ENCODE measurements around the gene SLC22A5.
A peak's percentile ranks its signal among the peaks of the same experiment; 100 is the strongest.
"Not testable (repeated sequence)": the region's sequence is repeated elsewhere in the genome, so short reads cannot be mapped to it uniquely, and the experiment has no call there.

Gene SLC22A5

DNA sequence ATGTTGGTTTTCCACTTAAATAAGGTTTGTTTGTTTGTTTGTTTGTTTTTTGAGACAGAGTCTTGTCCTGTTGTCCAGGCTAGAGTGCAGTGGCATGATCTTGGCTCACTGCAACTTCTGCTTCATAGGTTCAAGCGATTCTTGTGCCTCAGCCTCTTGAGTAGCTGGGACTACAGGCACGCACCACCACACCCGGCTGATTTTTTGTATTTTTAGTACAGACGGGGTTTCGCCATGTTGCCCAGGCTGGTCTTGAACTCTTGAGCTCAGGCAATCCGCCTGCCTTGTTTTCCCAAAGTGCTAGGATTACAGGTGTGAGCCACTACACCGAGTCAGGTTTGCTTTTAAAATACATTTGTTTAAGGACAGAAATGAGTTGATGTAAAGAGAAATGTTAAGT is 46.0 kb downstream of the SLC22A5 start:
- FAIRE-seq: not testable (repeated sequence)

DNA sequence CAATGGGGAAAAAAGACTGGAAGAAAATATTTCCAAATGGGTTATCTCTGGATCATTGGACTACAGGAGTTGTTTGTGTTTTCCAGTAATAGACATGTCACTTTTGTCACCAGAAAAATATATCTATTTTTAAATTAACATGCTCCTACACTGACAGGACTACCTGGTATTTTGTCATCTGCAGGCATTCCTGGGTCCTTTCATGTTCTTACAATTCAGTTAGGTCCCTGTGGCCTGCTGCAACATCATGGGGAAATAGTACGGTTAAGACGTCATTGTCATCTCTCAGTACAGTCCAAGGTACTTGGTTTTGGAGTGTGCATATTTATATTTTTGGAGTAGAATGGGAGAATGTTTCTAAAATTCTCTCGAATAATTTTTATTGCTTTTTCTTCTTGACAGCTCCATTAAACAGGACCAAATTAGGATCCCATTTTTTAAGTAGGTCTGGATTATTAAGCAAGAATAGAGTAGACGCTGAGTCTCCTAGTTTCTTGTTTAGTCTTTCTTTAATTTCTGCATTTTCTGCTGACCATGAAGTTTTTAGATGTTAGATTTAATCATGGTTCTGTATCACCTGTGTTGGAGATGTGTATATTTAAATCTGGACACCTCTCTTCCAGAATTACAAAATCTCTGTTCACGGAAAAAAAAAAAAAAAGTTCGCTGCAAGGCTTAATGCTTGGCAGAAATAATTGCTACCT is 46.9 kb downstream of the SLC22A5 start:
- FAIRE-seq: no peak

DNA sequence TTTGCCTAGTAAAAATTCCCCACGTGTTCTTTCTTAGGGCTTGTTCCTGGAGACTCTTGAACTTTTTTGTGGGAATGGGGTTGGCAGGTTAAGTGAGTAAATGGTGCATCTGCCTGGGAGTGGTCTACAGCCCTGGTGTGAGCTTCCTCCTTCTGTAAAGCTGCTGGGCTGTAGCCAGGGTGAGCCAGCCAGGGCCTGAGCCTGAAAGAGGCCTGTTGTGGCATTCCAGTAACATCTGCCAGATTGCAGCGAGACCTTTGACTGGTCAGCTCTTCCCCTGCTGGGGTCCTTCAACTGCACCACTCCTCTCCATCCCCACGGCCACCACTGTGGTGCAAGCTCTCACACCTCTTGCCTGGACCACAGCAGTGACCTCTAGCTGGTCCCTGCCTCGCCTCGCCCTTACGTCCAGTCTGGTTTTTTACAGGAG is 47.5 kb downstream of the SLC22A5 start:
- FAIRE-seq: no peak

DNA sequence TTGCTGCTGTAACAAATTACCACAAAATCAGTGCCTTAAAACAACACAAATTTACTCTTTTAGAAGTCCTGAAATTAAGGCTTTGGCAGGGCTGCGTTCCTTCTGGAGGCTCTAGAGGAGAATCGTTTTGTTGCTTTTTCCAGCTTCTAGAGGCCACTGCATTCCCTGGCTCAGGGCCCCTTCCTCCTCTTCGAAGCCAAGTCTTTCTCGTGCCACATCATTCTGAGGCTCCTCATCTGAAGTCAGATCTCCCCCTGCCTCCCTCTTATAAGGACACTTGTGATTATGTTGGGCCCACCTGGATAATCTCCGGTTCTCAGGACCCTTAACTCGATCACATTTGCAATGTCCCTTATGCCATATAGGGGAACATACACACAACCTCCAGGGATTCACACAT is 48.0 kb downstream of the SLC22A5 start:
- no peak for FAIRE-seq

DNA sequence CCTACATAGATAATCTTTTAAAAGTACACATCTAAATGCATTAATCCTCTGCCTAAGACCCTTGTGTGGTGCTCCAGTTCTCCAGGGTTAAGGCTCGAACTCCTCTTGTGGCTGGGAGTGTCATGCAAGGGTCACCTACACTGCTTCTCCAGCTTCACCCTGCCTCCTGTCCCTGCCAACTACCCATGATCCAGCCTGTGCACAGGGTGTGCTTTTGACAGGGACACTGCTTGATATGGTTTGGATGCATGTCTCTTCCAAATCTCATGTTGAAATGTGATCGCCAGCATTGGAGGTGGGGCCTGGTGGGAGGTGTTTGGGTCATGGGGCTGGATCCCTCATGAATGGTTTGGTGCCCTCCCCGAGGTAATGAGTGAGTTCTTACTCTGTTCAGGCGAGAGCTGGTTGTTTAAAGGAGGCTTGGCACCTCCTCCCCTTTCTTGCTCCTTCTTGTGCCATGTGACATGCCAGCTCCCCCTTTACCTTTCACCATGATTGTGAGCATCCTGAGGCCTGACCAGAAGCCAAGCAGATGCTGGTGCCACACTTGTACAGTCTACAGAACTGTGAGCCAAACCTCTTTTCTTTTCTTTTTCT is 48.5 kb downstream of the SLC22A5 start:
- no peak for FAIRE-seq

DNA sequence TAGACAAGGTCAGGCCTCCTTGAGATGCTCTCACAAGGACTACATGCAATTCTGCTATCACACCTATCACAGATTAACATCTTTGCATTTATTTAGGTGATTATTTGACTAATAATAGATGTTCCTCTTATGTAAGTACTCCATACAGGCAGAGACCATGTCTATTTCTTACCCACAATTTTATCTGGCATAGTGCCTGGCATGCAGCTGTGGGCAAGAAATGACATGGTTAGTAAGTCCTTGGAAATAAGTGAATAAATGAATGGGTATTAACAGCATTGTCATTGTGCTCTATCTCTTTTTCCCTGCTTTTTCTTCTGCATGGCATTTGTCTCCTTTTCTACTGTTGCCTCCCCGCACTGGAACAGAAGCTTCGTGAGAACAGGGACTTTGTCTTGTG is 49.4 kb downstream of the SLC22A5 start:
- FAIRE-seq: no peak

DNA sequence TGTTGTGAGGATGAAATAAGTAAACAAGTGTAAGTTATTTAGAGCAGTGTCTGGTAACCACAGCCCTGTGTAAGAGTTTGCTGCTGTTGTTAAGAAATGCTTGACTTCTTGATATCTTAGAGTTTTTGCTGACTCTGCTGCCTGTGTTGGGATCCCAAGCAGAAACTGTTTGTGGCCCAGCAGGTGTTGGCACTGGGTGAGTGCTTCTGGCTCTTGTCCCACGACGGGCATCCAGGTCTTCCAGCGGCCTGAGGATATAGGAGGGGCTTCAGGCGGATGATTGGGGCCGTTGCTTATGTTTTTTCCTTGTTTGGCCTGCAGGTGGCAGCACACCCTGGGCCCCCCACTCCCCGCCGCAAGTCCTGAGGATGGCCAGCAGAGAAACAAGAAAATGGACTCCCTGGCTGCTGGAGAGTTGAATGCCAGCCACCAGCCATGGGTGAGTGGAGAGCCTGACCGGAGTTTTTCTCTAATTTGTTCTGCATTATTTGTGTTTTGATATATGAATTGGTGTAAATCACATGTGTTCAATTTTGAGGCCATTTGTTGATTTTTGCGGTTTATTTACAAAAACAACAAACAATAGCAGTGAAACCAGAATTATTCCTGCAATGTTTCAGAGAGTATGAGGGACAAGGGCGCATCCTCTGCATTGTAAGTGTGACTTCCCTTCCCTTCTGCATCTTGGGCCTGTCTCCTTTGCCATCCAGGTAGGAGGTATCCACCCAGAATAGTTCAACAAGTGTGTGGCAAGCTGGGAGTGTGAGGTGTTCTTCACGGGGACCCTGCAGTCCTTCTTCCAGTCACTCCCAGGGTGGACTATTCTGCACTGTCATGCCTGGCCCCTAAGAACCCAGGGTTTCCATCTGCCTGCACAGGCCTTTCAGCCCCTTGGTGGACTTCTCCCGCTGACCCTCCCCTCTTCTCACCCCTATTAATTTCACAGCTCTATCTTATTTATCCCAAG is 50.3 kb downstream of the SLC22A5 start:
- peak; percentile 27 for FAIRE-seq

DNA sequence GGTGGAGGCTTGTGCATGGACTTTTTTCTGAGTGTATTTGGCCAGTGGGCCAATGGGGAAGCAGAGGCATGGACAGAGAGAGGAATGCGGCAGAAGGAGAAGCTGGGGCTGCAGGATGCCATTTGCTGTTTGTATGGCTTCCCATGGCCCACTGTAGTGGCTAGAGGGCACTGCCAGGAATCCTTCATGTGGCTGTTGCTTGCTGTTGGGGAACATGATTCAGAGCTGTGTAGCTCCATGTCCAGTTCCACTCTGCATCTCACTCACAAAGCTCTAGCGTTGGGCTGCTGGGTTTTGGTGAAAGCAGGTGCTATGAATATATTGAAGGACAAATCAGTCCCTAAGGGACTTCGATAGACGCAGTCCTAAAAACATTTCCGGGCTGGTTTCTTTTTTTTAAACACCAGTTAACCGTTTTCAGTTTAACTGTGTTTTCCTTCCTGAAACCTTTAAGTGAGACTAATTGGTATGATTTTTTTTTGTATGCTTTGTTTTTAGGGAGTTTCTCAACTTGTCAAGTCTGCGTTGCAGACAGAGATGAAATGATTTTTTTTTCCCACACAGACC is 51.3 kb downstream of the SLC22A5 start:
- no peak for FAIRE-seq

DNA sequence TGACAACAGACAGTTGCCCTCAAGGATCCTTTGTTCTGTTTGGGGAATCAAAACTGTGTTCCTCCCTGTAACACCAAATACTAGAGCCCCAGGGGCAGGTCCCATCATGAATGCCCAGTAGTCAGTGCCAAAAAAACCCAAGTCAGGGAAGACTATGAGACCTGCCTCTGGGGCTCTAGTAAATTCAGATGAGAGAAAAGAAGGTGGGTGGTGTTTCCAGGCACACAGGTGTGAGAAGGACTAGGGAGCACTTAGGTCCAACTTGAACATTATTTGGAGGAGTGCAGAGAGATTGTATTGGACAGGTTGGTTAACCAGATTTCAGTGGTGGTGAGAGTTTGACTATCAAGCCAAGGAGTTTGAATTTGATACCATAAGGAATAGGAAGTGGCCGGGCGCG is 52.0 kb downstream of the SLC22A5 start:
- FAIRE-seq: no peak

DNA sequence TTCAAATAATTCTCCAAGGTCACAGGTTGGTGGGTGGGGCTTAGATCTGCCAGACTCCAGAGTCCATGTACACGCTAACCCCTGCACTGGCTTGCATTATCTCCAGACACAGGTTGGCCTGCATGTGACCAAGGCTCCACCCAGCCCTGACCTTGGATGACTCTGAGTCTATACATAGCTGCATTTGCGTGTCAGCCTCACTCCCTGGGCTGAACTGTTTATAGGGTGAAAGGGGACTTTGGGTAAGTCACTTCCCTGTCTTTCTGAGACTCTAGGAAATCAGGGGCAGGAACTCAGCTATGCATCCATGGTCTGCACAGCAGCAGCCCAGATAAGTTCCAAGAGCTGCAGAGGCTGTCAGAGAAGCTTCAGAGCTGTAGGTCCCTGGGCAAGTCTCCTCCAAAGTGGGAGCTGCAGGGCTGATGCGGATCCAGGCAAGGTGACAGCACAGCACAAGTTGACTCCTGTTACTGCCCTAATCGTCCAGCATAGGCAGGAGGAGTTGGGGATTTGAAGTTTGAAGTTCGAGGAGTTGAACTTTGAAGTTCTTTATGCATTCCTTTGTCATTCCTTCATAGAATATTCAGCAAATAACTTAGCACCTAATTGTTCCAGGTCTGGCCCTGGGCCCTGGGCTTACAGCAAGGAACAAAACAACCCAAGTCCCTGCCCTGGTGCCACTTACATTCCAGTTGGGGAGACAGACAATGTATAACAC is 53.4 kb downstream of the SLC22A5 start:
- no peak for FAIRE-seq

DNA sequence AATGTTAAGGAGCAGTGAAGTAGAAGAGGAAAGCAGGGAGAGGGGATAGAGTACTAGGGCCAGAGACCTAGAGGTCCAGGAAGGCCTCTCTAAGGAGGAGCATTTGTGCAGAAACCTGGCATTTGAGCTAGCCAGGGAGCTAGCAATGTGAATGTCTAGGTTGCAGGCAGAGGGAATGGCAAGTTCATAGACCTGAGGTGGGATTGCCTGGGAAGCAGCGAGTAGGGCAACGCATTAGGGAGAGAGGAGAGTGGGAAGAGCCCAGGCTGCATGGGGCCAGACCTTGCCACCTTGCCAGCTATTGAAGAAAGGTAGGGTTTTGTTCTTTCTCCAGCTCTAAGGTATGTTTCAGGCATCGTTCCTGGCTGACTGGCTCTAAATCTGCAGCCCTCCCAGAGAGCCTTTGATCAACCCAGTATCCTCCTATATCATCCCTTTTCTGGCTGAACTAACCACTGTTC is 54.0 kb downstream of the SLC22A5 start:
- FAIRE-seq: no peak

DNA sequence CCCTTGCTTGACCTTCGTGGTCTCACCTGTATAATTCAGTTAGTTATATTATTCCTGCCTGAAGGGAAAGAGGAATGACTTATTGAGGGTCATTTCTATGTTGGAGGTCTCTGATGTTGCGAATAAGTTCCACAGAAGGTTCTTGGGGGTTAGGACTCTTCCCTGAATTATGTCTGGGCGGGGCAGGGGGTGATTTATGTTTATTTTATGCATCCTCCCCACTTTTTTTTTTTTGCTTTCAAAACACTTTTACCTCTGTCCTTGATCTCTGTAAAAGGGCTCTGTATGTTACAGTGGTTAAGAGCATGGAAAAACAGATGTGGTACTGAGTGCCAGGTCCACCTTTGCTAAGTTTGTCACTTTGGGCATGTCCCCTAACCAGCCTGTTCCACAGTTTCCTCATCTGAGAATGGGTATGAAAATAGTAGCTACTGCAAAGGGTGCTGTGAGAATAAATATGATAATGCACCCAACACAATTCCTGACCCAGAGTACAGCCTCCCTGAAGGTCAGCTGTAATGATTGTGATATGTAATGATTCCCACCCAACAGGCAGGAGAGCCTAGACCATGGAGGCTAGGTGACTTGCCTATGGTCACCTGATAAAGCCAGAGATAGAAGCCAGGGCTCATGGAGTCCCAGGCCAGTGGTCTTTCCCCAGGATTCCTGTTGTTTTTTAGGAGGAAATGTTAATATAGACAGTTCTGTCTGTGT is 54.8 kb downstream of the SLC22A5 start:
- no peak for FAIRE-seq

DNA sequence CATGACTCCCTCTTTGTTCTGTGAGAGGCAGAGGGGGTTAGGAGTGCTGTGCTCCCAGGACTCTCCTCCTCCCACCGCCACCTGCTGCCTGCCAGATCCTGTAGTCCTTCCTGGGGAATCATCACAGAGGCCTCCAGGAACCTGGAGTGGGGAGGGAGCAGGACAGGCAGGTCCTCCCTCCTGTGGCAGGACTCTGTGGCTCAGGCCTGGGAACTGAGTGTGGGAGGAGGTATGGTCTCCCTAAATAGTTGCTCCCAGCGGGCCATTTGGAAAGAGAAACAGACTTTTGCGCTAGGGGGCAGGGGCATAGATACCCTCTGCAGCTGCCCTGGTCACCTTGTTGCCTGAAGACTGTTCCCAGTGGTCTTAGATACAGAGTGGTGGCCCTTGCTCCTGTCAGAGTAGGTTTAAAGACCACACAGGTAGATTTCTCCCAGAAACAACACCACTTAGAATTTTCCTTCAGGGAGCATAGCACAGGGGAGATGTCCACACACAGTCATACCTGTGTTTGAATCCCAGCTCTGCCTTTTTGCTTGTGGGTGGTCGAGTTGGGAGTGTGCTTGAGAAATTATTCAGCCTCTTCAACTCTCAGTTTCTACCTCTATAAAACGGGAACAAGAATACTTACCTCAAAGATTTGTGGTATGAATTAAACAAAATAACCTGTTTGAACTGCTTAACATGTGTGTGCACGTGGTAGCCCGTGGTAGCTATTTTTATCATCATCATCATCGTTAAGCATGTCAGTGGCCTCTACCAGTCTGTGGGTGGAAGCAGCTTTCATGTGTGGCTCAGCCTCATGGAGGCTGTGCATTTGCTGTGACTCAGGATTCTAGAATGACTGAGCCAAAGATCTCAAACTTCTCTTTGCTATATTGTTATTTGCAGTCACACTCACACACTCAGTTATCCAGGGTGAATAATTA is 55.8 kb downstream of the SLC22A5 start:
- FAIRE-seq: no peak

DNA sequence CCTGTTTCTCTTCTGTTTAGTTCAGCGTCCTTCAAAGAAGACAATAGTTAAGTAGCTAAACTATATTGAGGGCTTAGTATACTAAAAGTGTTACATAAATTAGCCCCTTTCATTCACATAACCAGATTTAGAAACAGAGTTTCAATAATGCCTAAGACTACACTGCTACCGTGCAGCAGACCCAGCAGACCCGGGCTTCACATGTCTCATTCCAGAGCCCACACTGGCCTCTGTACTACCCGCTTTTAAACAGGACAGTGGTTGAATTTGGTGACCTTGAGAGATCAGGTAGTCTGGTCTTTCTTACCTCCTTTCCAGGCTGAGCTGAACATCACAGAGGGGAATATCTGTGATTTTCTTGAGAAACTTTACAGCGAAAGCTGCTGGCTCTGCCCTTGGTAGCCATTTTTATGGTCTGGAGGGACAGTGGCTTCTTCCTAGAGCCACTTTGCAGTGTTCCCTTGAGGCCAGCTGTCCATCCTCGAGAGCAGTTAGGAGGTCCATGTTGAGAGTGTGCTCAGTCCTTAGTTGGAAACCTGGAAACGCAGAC is 56.5 kb downstream of the SLC22A5 start:
- no peak for FAIRE-seq

DNA sequence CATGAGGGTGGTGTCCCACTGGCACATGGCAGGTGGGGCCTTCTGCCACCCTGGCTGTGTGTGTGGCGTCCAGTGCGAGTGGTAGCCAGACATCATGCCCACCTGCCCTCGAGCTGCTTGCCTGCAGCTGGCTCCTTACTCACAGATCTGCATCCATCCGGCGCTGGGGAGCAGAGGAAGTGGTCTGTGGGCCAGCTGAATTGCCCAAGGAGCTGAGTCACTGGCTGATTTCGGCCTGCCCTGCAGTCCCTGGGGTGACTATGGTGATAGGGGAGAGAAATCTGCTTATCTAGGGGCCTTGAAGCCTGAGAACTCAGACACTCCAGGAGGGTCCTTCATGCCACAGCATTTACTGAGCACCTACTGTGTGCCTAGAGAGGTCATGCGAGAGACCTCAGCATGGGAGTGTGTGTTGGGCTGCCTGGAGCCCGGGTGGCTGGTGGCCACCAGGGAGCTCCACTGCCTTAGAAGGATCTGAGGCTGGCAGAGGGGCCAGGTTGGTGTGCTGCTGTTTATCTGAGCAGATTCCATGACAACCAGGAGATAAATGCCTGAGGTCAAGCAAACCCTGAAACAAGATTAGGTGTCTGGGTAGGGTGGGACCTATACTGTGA is 57.1 kb downstream of the SLC22A5 start:
- no peak for FAIRE-seq

DNA sequence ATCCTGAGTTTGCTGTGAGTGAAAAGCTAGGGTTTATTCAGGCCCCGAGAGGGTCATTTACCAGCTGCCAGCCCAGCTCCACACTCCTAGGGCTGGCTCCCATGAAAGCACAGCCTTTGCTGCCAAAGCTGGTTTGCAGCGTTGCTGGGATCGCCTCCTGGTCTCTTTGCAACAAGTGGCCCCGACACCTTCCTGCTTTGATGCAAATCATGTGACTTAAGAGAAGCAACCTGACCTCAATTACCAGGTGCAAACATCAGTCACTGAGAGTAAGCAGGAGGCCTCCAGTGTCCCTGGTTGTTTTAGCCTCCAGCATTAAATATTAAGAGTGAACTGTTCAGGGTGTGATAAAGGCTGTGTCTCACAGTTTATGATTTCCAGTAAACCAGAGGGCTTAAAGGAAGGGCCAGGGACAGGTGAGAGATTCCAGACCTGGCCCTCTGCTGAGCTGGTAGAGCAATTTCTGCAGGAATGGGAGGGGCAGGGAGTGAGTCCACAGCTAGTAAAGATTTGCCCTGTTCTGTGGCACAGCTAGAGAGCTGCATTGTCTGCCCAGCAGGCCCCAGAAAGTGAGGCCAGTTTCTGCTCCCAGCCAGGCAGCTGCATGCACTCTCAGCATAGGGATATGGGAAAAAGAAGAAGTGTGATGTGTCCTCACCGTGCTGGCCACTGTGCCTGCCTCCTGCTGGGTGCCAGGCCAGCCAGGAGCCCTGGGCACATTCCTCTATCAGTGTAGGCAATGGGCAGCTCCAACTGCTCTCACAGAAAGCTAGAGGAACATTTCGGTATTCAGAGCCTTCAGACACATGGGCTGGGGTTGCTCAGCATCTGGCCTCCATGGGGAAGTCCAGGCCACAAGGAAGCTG is 58.0 kb downstream of the SLC22A5 start:
- FAIRE-seq: no peak

DNA sequence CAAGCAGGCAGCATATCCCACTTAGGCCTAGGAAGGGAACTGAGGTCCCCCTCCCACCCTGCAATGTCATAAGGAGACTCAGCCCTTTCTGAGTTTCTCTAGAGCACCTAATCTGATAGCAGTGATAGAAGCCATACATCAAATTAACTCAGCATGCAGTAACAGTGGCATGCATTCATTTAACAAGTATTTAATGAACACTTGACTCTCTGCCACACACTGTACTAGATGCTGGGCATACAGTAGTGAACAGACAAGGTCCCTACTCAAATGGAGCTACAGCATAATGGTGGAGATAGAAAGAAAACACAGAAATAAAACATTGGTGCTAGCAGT is 58.6 kb downstream of the SLC22A5 start:
- FAIRE-seq: no peak

DNA sequence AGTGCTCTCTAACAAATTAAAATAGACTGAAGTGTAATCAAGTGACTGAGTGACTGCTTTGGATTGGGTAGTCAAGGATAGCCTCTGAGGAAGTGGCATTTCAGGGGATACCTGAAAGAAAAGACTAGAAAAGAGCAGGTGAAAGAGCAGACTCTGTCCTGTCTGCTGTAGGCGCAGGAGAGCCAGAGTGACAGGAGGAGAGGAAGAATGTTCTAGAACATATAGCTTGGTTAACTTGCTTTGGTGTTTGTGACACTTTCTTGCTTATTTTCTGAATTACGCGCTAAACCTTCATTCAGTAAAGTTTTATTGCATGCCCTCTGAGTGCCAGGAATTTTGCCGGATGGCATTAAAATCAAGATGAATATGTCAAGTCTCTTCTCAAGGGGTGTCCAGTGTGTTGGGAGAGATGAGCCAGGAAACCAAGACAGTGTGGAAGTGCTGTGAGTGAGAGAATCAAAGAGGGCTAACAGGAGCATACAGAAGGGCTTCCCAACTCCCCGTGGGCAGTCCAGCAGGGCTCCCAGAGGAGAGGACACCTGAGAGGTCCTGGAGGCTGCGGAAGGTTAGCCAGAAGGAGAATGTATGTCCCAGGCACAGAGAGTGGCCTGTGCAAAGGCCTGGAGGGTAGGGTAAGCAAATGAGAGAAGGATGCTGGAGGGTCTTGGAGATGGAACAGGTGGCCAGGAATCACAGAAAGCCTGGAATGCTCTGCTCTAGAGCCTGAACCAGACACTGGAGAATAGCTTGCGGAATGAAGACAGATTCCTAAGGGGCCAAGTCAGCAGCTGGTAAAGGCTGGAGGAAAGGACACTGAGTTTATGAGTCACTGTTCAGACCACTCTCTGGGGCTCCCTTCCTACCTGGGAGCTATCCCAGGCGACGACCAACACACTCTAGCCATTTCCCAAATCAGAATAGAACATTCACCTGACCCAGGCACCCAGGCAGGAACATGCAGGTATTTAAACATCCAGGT is 59.3 kb downstream of the SLC22A5 start:
- no peak for FAIRE-seq

Data from A204.1 (cell line).